ENCODE data around the gene LRRC32. TPM values are rescaled to one million over a fixed set of nuclear protein-coding genes. Genes with fewer than 3 reads are reported as not detected.
"Not testable (repeated sequence)": the region's sequence is repeated elsewhere in the genome, so short reads cannot be mapped to it uniquely, and the experiment has no call there.

LRRC32 gene
- total RNA-seq, 1 experiment from 2014 or later = 43.5 TPM

DNA sequence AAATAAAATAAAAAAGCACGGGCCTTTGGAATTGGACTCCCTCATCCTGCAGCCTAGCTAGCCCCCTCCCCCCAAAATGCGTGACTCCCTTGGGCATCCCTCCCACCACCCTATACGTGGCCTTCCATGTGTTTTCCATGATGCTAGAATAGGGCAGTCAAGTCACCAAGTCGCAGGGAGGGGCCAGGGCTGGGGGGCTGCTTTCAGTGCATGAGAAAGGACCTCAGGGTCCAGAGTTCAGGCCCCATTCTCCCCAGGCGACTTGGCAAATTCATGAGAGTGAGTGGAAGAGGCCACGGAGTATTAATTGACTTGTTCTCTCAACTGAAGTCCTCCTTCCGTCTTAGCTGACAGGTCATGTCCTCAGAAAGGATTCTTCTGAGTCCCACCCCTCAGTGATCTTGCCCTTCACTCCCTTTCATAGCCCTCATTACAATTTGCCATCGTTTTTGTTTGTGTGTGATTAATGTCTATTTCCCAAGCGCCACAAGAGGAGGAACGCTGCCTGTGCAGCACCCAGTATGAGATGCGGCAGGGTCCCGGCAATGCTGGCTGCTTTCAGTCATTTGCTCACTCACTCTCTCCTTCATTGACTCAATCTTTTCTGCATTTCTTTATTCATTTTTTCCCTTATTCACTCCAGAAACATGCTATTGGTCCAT is 17.4 kb downstream of the LRRC32 start:
- no peak overlapping the region for H3K9ac ChIP-seq (ENCODE audit: low read length)

DNA sequence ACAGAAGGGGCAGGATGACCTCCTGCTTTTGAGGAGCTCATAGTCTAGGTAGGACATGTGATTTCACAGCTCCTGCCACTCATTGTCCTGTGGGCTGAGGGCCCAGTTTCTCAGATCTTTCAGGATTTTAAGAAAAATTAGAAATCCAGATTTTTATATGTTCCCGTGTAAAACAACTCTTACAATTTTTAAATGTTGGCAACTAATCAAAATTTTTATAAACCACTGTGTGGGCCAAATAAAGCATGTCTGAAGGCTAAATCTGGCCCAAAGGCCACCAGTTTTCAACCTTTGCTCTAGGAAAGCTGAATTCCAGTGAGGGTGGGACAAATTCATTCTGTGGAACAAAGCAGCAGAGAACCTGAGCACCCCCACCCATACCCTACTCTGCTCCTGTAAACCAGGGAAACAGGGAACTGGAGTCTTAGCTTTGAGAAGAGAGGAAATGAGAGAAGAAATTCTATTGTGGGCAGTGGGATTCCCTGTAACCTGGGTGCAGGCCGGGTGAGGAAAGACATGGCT is 20.6 kb downstream of the LRRC32 start:
- H3K9me3 ChIP-seq (ENCODE audit: low read length) = 0 out of 2 replicates have a peak, but pooled peaks cover 3% of the 10 kb centered on the region
- H3K79me2 ChIP-seq (ENCODE audit: low read length) = no peaks in the 10 kb centered on the region
- H3K9ac ChIP-seq (ENCODE audit: low read length) = no peak overlapping the region
- no peak overlapping the region for H3K27ac ChIP-seq (ENCODE audit: low read length)
- no peaks in the 10 kb centered on the region for H4K20me1 ChIP-seq (ENCODE audit: insufficient read depth, low read depth, low read length)
- H2AFZ ChIP-seq (ENCODE audit: low read length) = no peak overlapping the region
- peaks cover 2% of the 10 kb centered on the region for H3K4me1 ChIP-seq (ENCODE audit: low read length)
- H3K27me3 ChIP-seq (ENCODE audit: low read length) = no peaks in the 10 kb centered on the region; the same call in 1 of the 2 replicates
- no peak overlapping the region for H3K4me2 ChIP-seq (ENCODE audit: low read depth, low read length, poor library complexity, severe bottlenecking)
- no peaks in the 10 kb centered on the region for H3K36me3 ChIP-seq (ENCODE audit: insufficient read depth, low read length)
- no peaks in the 10 kb centered on the region for H3K9me2 ChIP-seq (replicated peaks; ENCODE audit: insufficient read depth, low read length)
- no peak for DNase-seq
- H3K4me3 ChIP-seq (ENCODE audit: low read length) = no peak overlapping the region

More for the DNA sequence above, 17.4 kb downstream of the LRRC32 start:
- H3K79me2 ChIP-seq (ENCODE audit: low read length) = no peaks in the 10 kb centered on the region
- no peak for DNase-seq
- peaks cover 20% of the 10 kb centered on the region for H3K4me1 ChIP-seq (ENCODE audit: low read length)
- H3K4me2 ChIP-seq (ENCODE audit: low read depth, low read length, poor library complexity, severe bottlenecking) = no peak overlapping the region
- no peak overlapping the region for H3K4me3 ChIP-seq (ENCODE audit: low read length)
- H3K36me3 ChIP-seq (ENCODE audit: insufficient read depth, low read length) = no peaks in the 10 kb centered on the region; the same call in 1 of the 2 replicates
- no peaks in the 10 kb centered on the region for H3K9me2 ChIP-seq (replicated peaks; ENCODE audit: insufficient read depth, low read length)
- no peaks in the 10 kb centered on the region for H3K9me3 ChIP-seq (ENCODE audit: low read length)
- no peak overlapping the region for H3K27ac ChIP-seq (ENCODE audit: low read length)
- H4K20me1 ChIP-seq (ENCODE audit: insufficient read depth, low read depth, low read length) = no peaks in the 10 kb centered on the region
- no peaks in the 10 kb centered on the region; the same call in 1 of the 2 replicates for H3K27me3 ChIP-seq (ENCODE audit: low read length)
- no peak overlapping the region for H2AFZ ChIP-seq (ENCODE audit: low read length)

DNA sequence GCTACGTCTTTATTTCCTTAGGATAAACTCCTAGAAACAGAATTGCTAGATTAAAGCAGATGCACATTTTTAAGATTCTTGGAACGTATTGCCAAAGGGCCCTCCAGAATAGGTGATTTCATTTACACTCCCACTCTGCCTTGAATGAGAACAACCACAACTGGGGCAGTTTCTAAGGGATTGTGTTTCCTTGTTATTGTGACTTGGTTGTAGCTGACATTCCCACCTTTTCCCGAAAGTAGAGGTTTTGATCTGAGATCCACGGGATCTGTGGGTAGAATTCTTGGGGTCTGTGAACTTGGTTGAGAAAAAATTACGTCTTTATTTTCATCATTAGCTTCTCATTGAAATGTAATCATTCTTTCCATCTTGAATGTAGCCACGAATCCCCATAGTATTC is 21.5 kb downstream of the LRRC32 start:
- Histone ChIP-seq H3K79me2 (ENCODE audit: low read length) (no peaks in the 10 kb centered on the region), H3K4me3 (ENCODE audit: low read length) (no peak overlapping the region), H4K20me1 (ENCODE audit: insufficient read depth, low read depth, low read length) (no peaks in the 10 kb centered on the region), H3K36me3 (ENCODE audit: insufficient read depth, low read length) (no peaks in the 10 kb centered on the region), H3K9me2 (replicated peaks; ENCODE audit: insufficient read depth, low read length) (no peaks in the 10 kb centered on the region), H3K9me3 (ENCODE audit: low read length) (0 out of 2 replicates have a peak, but pooled peaks cover 3% of the 10 kb centered on the region), H3K4me1 (ENCODE audit: low read length) (peaks cover 2% of the 10 kb centered on the region), H3K4me2 (ENCODE audit: low read depth, low read length, poor library complexity, severe bottlenecking) (no peak overlapping the region), H3K27ac (ENCODE audit: low read length) (no peak overlapping the region), H2AFZ (ENCODE audit: low read length) (no peak overlapping the region), H3K9ac (ENCODE audit: low read length) (no peak overlapping the region), H3K27me3 (ENCODE audit: low read length) (no peaks in the 10 kb centered on the region; the same call in 1 of the 2 replicates)
- no peak for DNase-seq

DNA sequence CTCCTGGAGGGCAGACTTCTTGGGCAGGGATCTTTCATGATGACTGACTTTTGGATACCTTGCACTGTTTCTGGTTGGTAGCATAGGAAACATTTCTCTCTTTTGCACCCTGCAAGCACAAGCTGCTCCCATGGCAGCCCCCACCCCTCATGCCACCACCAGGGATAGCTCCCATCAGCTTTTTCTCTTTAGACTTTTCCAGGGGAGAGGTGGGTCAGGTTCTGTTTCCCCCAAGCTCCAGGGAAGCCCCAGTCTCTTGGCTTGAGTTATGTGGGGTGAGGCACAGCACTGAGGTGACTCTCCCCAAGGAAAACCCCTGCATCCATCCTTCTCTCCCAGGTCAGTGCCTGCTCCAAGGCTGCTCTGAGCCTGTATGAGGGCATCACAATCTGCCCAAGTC is 22.5 kb downstream of the LRRC32 start:
- no peak overlapping the region for H3K4me2 ChIP-seq (ENCODE audit: low read depth, low read length, poor library complexity, severe bottlenecking)
- H4K20me1 ChIP-seq (ENCODE audit: insufficient read depth, low read depth, low read length) = no peaks in the 10 kb centered on the region
- H3K36me3 ChIP-seq (ENCODE audit: insufficient read depth, low read length) = no peaks in the 10 kb centered on the region
- H3K9ac ChIP-seq (ENCODE audit: low read length) = no peak overlapping the region
- no peak overlapping the region for H3K4me3 ChIP-seq (ENCODE audit: low read length)
- H3K79me2 ChIP-seq (ENCODE audit: low read length) = no peaks in the 10 kb centered on the region
- no peaks in the 10 kb centered on the region for H3K9me2 ChIP-seq (replicated peaks; ENCODE audit: insufficient read depth, low read length)
- no peak for DNase-seq
- no peak overlapping the region for H3K27ac ChIP-seq (ENCODE audit: low read length)
- H3K9me3 ChIP-seq (ENCODE audit: low read length) = 0 out of 2 replicates have a peak, but pooled peaks cover 3% of the 10 kb centered on the region
- peaks cover 2% of the 10 kb centered on the region for H3K4me1 ChIP-seq (ENCODE audit: low read length)
- no peak overlapping the region for H2AFZ ChIP-seq (ENCODE audit: low read length)
- H3K27me3 ChIP-seq (ENCODE audit: low read length) = no peaks in the 10 kb centered on the region; the same call in 1 of the 2 replicates

DNA sequence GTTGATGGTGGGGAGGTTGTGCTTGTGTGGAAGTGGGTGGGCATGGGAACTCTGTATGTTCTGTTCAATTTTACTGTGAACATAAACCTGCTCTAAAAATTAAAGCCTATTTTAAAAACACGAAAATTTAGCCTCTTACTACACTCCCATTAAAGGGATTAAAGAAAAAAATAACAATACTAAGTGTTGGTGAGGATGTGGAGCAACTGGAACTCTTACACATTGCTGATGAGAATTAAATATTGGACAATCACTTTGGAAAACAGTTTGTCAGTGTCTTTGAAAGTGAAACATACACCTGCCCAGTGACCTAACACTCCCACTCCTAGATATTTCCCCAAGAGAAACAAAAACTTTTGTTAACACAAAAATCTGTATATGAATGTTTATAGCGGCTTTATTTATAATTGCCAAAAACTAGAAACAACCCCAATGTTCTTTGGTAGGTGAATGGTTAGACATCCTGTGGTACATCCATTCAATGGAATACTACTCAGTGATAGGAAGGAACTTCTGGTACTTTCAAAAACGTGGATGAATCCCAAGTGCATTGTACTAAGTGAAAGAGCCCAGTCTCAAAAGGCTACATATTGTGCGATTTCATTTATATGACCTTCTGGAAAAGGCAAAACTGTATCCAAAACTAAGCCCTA is 23.5 kb downstream of the LRRC32 start:
- Histone ChIP-seq H4K20me1 (ENCODE audit: insufficient read depth, low read depth, low read length) (no peaks in the 10 kb centered on the region), H3K4me2 (ENCODE audit: low read depth, low read length, poor library complexity, severe bottlenecking) (no peak overlapping the region), H3K36me3 (ENCODE audit: insufficient read depth, low read length) (no peaks in the 10 kb centered on the region), H3K9ac (ENCODE audit: low read length) (no peak overlapping the region), H3K27ac (ENCODE audit: low read length) (no peak overlapping the region), H3K79me2 (ENCODE audit: low read length) (no peaks in the 10 kb centered on the region), H3K4me1 (ENCODE audit: low read length) (peaks cover 13% of the 10 kb centered on the region), H3K27me3 (ENCODE audit: low read length) (no peaks in the 10 kb centered on the region; the same call in 1 of the 2 replicates), H2AFZ (ENCODE audit: low read length) (no peak overlapping the region), H3K4me3 (ENCODE audit: low read length) (no peak overlapping the region), H3K9me3 (ENCODE audit: low read length) (0 out of 2 replicates have a peak, but pooled peaks cover 3% of the 10 kb centered on the region), H3K9me2 (replicated peaks; ENCODE audit: insufficient read depth, low read length) (no peaks in the 10 kb centered on the region)
- DNase-seq = no peak

DNA sequence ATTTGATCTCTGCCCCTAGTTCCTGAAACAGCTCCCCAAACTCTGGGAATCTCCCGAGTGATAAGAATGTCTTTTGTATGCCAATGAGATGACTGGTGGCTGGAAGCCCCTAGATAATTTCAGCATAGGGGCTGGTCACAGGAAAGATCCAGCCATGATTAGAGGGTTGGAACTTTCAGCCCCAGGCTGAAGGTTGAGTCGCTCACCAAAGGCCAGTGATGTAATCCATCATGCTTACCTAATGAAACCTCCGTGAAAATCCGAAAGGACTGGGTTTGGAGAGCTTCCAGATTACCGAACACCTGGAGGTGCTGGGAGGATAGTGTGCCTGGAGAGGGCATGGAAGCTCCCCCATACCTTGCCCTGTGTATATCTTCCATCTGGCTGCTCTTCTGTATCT is 26.0 kb downstream of the LRRC32 start:
- H3K9ac ChIP-seq (ENCODE audit: low read length) = no peak overlapping the region

DNA sequence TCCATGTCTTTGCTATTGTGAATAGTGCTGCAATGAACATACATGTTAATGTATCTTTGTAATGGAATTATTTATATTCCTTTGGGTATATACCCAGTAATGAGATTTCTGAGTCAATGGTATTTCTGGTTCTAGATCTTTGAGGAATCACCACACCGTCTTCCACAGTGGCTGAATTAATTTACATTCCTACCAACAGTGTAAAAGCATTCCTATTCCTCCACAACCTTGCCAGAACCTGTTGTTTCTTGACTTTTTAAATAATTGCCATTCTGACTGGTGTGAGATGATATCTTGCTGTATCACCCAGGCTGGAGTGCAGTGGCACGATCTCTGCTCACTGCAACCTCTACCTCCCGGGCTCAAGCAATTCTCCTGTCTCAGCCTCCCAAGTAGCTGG is 26.8 kb downstream of the LRRC32 start:
- not testable (repeated sequence) for H3K36me3 ChIP-seq (ENCODE audit: insufficient read depth, low read length); H3K79me2 ChIP-seq (ENCODE audit: low read length); H3K9me3 ChIP-seq (ENCODE audit: low read length); H3K9ac ChIP-seq (ENCODE audit: low read length); H3K4me3 ChIP-seq (ENCODE audit: low read length); H3K9me2 ChIP-seq (replicated peaks; ENCODE audit: insufficient read depth, low read length); H2AFZ ChIP-seq (ENCODE audit: low read length); H4K20me1 ChIP-seq (ENCODE audit: insufficient read depth, low read depth, low read length); DNase-seq; H3K27ac ChIP-seq (ENCODE audit: low read length); H3K27me3 ChIP-seq (ENCODE audit: low read length); H3K4me2 ChIP-seq (ENCODE audit: low read depth, low read length, poor library complexity, severe bottlenecking)
- H3K4me1 ChIP-seq (ENCODE audit: low read length) = peaks cover 25% of the 10 kb centered on the region

More for the DNA sequence above, 26.0 kb downstream of the LRRC32 start:
- no peaks in the 10 kb centered on the region for H3K9me2 ChIP-seq (replicated peaks; ENCODE audit: insufficient read depth, low read length)
- H2AFZ ChIP-seq (ENCODE audit: low read length) = no peak overlapping the region
- H3K9me3 ChIP-seq (ENCODE audit: low read length) = 0 out of 2 replicates have a peak, but pooled peaks cover 3% of the 10 kb centered on the region
- no peak overlapping the region for H3K4me3 ChIP-seq (ENCODE audit: low read length)
- H3K27me3 ChIP-seq (ENCODE audit: low read length) = no peaks in the 10 kb centered on the region; the same call in 1 of the 2 replicates
- peaks cover 17% of the 10 kb centered on the region for H3K4me1 ChIP-seq (ENCODE audit: low read length)
- DNase-seq = no peak
- H3K36me3 ChIP-seq (ENCODE audit: insufficient read depth, low read length) = no peaks in the 10 kb centered on the region
- H4K20me1 ChIP-seq (ENCODE audit: insufficient read depth, low read depth, low read length) = no peaks in the 10 kb centered on the region
- no peaks in the 10 kb centered on the region for H3K79me2 ChIP-seq (ENCODE audit: low read length)
- no peak overlapping the region for H3K4me2 ChIP-seq (ENCODE audit: low read depth, low read length, poor library complexity, severe bottlenecking)
- H3K27ac ChIP-seq (ENCODE audit: low read length) = no peak overlapping the region

DNA sequence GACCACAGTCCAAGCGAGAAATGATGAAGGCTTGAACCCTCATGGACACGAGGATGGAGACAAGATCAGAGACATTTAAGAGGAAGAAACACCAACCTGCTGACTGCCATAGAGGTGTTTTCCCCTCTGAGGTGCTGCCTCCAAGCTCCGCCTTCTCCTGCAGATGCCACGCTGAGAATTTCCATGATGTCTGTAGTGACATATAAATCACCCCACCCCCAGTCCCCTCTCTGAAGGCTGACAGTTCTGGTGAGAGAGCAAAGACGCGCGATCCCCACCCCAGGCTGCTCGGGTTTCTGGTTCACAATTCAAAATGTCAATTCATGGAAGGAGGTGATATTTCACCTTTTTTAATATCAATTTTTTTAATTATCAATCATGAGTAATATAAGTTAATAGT is 28.2 kb downstream of the LRRC32 start:
- peak overlapping the region; percentile 11 for H3K4me2 ChIP-seq (ENCODE audit: low read depth, low read length, poor library complexity, severe bottlenecking)
- no peak overlapping the region for H3K27ac ChIP-seq (ENCODE audit: low read length)
- H3K4me3 ChIP-seq (ENCODE audit: low read length) = no peak overlapping the region
- 0 out of 2 replicates have a peak, but pooled peaks cover 3% of the 10 kb centered on the region for H3K9me3 ChIP-seq (ENCODE audit: low read length)
- no peak overlapping the region for H2AFZ ChIP-seq (ENCODE audit: low read length)
- no peaks in the 10 kb centered on the region for H3K9me2 ChIP-seq (replicated peaks; ENCODE audit: insufficient read depth, low read length)
- no peaks in the 10 kb centered on the region for H3K27me3 ChIP-seq (ENCODE audit: low read length)
- no peak for DNase-seq
- H3K36me3 ChIP-seq (ENCODE audit: insufficient read depth, low read length) = no peaks in the 10 kb centered on the region
- no peaks in the 10 kb centered on the region for H4K20me1 ChIP-seq (ENCODE audit: insufficient read depth, low read depth, low read length)
- no peaks in the 10 kb centered on the region for H3K79me2 ChIP-seq (ENCODE audit: low read length)
- no peak overlapping the region for H3K9ac ChIP-seq (ENCODE audit: low read length)
- H3K4me1 ChIP-seq (ENCODE audit: low read length) = peaks cover 36% of the 10 kb centered on the region
